IMR-90 (cell line): ENCODE measurements around the gene MEIS2. TPM values are rescaled to one million over a fixed set of nuclear protein-coding genes. Genes with fewer than 3 reads are reported as not detected.
A peak's percentile ranks its signal among the peaks of the same experiment; 100 is the strongest.

Experiments
- ATAC-seq: fragments of 200-7000 bp; cut with Tn5 transposase; 2 replicates; pipeline ENCODE4 v1.9.1; 2020; ENCODE audit warnings: low read depth, mild to moderate bottlenecking, moderate library complexity
- BruUV-seq: library from RNA; stranded (reverse); fragments of 400-500 nt; replicated peaks from 2 replicates; lab custom pipeline; 2021; lab: Mats Ljungman, UMichigan
- CTCF ChIA-PET: fragments of 300-600 bp; formaldehyde crosslinking; extraction: SDS; loops from one replicate; lab custom pipeline; 2021; ENCODE audit warnings: antibody characterized with exemption; lab: Yijun Ruan, JAX
- POLR2A ChIA-PET: fragments of 300-600 bp; sonication (Branson Sonifier 250); formaldehyde crosslinking; loops from one replicate; lab custom pipeline; 2022; ENCODE audit warnings: antibody characterized with exemption; ENCODE audit not compliant: unreplicated experiment; lab: Charles Lee
- DNase-seq: peaks from one replicate; pipeline ENCODE4 v3.0.0; 2013
- H2AFZ ChIP-seq: replicated peaks from 2 replicates; pipeline ENCODE3; 2013; ENCODE audit warnings: low read length, mild to moderate bottlenecking; ENCODE audit not compliant: poor library complexity
- H2AK5ac ChIP-seq: 2 replicates; pipeline ENCODE4 v1.6.1; 2013; ENCODE audit warnings: low read depth, low read length, inconsistent platforms
- H2AK9ac ChIP-seq: replicated peaks from 2 replicates; pipeline ENCODE3; 2013; ENCODE audit warnings: mild to moderate bottlenecking, low read depth, low read length, moderate library complexity; ENCODE audit not compliant: poor library complexity
- H2BK120ac ChIP-seq: 2 replicates; pipeline ENCODE4 v1.6.1; 2013; ENCODE audit warnings: low read depth, low read length, inconsistent platforms
- H2BK15ac ChIP-seq: 3 replicates; pipeline ENCODE4 v1.6.1; 2013; ENCODE audit warnings: low read depth, low read length, inconsistent platforms
- H2BK20ac ChIP-seq: 2 replicates; pipeline ENCODE4 v1.6.1; 2013; ENCODE audit warnings: low read depth, mild to moderate bottlenecking, inconsistent platforms, low read length, moderate library complexity
- H2BK5ac ChIP-seq: 2 replicates; pipeline ENCODE4 v1.6.1; 2013; ENCODE audit warnings: mild to moderate bottlenecking, low read depth, low read length, inconsistent platforms; ENCODE audit not compliant: poor library complexity, severe bottlenecking
- H3K14ac ChIP-seq: replicated peaks from 2 replicates; pipeline ENCODE4 v1.6.1; 2013; ENCODE audit warnings: low read depth, low read length, inconsistent platforms
- H3K18ac ChIP-seq: 2 replicates; pipeline ENCODE4 v1.6.1; 2013; ENCODE audit warnings: low read depth, low read length, control low read depth
- H3K23ac ChIP-seq: 2 replicates; pipeline ENCODE4 v1.6.1; 2013; ENCODE audit warnings: low read depth, low read length, inconsistent platforms
- H3K27ac ChIP-seq: 2 replicates; pipeline ENCODE4 v1.5.1; 2013; ENCODE audit warnings: mild to moderate bottlenecking, control low read depth, low read length; ENCODE audit not compliant: insufficient read depth
- H3K27me3 ChIP-seq: 2 replicates; pipeline ENCODE4 v1.6.1; 2013; ENCODE audit warnings: low read length; ENCODE audit not compliant: control insufficient read depth, insufficient read depth
- H3K36me3 ChIP-seq: 2 replicates; pipeline ENCODE4 v1.6.1; 2013; ENCODE audit warnings: low read length, mixed read lengths; ENCODE audit not compliant: control insufficient read depth, insufficient read depth
- H3K4ac ChIP-seq: 2 replicates; pipeline ENCODE4 v1.6.1; 2013; ENCODE audit warnings: low read depth, low read length, inconsistent platforms
- H3K4me1 ChIP-seq: 2 replicates; pipeline ENCODE4 v1.6.1; 2013; ENCODE audit warnings: low read length, mixed read lengths; ENCODE audit not compliant: control insufficient read depth, insufficient read depth
- H3K4me2 ChIP-seq: 2 replicates; pipeline ENCODE4 v1.6.1; 2013; ENCODE audit warnings: low read depth, mild to moderate bottlenecking, control low read depth, low read length, moderate library complexity
- H3K4me3 ChIP-seq: 2 replicates; pipeline ENCODE4 v1.5.1; 2013; ENCODE audit warnings: low read depth, mild to moderate bottlenecking, control low read depth, low read length, moderate library complexity; ENCODE audit not compliant: insufficient read depth
- H3K56ac ChIP-seq: 2 replicates; pipeline ENCODE4 v1.6.1; 2013; ENCODE audit warnings: low read length, inconsistent platforms; ENCODE audit not compliant: insufficient read depth; ENCODE audit errors: extremely low read depth
- H3K79me1 ChIP-seq, 2 experiments: 2 replicates each; pipeline ENCODE4 v1.6.1; 2013; ENCODE audit warnings: low read length in 2 of 2, inconsistent platforms in 1 of 2, low read depth in 1 of 2
- H3K9ac ChIP-seq: 2 replicates; pipeline ENCODE4 v1.6.1; 2013; ENCODE audit warnings: low read depth, low read length, control low read depth
- H3K9me1 ChIP-seq: 2 replicates; pipeline ENCODE4 v1.6.1; 2013; ENCODE audit warnings: low read length, inconsistent platforms; ENCODE audit not compliant: insufficient read depth
- H3K9me3 ChIP-seq: 2 replicates; pipeline ENCODE4 v1.6.1; 2013; ENCODE audit warnings: low read length; ENCODE audit not compliant: control insufficient read depth, insufficient read depth
- H4K20me1 ChIP-seq: 2 replicates; pipeline ENCODE4 v1.6.1; 2013; ENCODE audit warnings: low read length, inconsistent platforms; ENCODE audit not compliant: insufficient read depth
- H4K5ac ChIP-seq: 2 replicates; pipeline ENCODE4 v1.6.1; 2013; ENCODE audit warnings: mild to moderate bottlenecking, low read depth, low read length, control low read depth
- H4K8ac ChIP-seq, 2 experiments: 2 replicates each; pipeline ENCODE4 v1.6.1; 2013; ENCODE audit warnings: low read depth in 2 of 2, low read length in 2 of 2, control low read depth in 1 of 2, inconsistent platforms in 1 of 2
- H4K91ac ChIP-seq: 2 replicates; pipeline ENCODE4 v1.6.1; 2013; ENCODE audit warnings: low read depth, low read length, inconsistent platforms; ENCODE audit not compliant: insufficient read depth
- CEBPB ChIP-seq: IDR thresholded peaks from 2 replicates; pipeline ENCODE4 v1.6.1; 2012; ENCODE audit warnings: low read depth, low read length, improper control_type of control experiment
- FOS ChIP-seq: fragments of 150-350 bp; IDR thresholded peaks from 2 replicates; pipeline ENCODE4 v1.6.1; 2016; ENCODE audit warnings: low read depth, low read length
- MAFK ChIP-seq: IDR thresholded peaks from 2 replicates; pipeline ENCODE4 v1.6.1; 2012; ENCODE audit warnings: low read depth, low read length, improper control_type of control experiment
- MAZ ChIP-seq: IDR thresholded peaks from 2 replicates; pipeline ENCODE4 v1.6.1; 2012; ENCODE audit warnings: low read depth, mild to moderate bottlenecking, low read length, improper control_type of control experiment, moderate library complexity, borderline replicate concordance
- NFE2L2 ChIP-seq: fragments of 150-350 bp; IDR thresholded peaks from 2 replicates; pipeline ENCODE4 v1.6.1; 2016; ENCODE audit warnings: low read depth, mild to moderate bottlenecking, low read length
- POLR2A ChIP-seq: IDR thresholded peaks from 2 replicates; pipeline ENCODE4 v1.6.1; 2012; ENCODE audit warnings: mild to moderate bottlenecking, low read depth, low read length
- RCOR1 ChIP-seq: IDR thresholded peaks from 2 replicates; pipeline ENCODE4 v1.6.1; 2012; ENCODE audit warnings: mild to moderate bottlenecking, low read length, improper control_type of control experiment; ENCODE audit not compliant: insufficient replicate concordance
- RFX5 ChIP-seq: IDR thresholded peaks from 2 replicates; pipeline ENCODE4 v1.8.0; 2012; ENCODE audit warnings: low read depth, mild to moderate bottlenecking, low read length, moderate library complexity
- SMC3 ChIP-seq: fragments of 150-350 bp; IDR thresholded peaks from 2 replicates; pipeline ENCODE4 v1.6.1; 2016; ENCODE audit warnings: low read depth, mild to moderate bottlenecking, antibody characterized with exemption, low read length, moderate library complexity
- WGBS, 2 experiments: methylation state at CpG; one replicate each; pipeline versions ENCODE4 v1.1.5 to v1.1.7; 2013; ENCODE audit warnings: missing lambda C conversion rate in 2 of 2; ENCODE audit not compliant: insufficient read length in 1 of 2; ENCODE audit errors: extremely low coverage in 2 of 2; 5-methylcytosine and 5-hydroxymethylcytosine counted together
- dilution Hi-C: fragments of 300-500 bp; cut with HindIII; formaldehyde crosslinking; loops from one replicate; pipeline ENCODE4 v1.14.3; 2018; ENCODE audit warnings: low sequenced_read_pairs; ENCODE audit not compliant: unreplicated experiment
- in situ Hi-C: fragments of 300-500 bp; cut with MboI; formaldehyde crosslinking; loops from 3 replicates; pipeline ENCODE4 v1.14.3; 2019; ENCODE audit warnings: low sequenced_read_pairs, inconsistent platforms, mixed read lengths
- intact Hi-C: fragments of 100-400 bp; cut with micrococcal nuclease; formaldehyde crosslinking; loops from 2 replicates; pipeline ENCODE4 v1.10.0; 2022
- polyA plus RNA-seq, 3 experiments: library from polyadenylated mRNA; depleted of rRNA; stranded (reverse); fragments of >200 nt; gene quantifications; 2 replicates each; pipeline ENCODE4 v1.2.3, GENCODE V29; 2012; ENCODE audit warnings: low replicate concordance in 1 of 3
- total RNA-seq: library from RNA; depleted of rRNA; stranded (reverse); fragments of >200 nt; gene quantifications from 2 replicates; pipeline ENCODE4 v1.2.3, GENCODE V29; 2012
- TF ChIP-seq, protein P1 (sequence below): fragments of 150-350 bp; IDR thresholded peaks from 2 replicates; pipeline ENCODE4 v1.6.1; 2016; ENCODE audit warnings: low read depth, mild to moderate bottlenecking, low read length, moderate library complexity, borderline replicate concordance
- TF ChIP-seq, protein P2 (sequence below): conservative IDR thresholded peaks from 2 replicates; pipeline ENCODE4 v1.5.1; 2012; ENCODE audit warnings: mild to moderate bottlenecking, low read depth, low read length, improper control_type of control experiment

The MEIS2 gene
- total and polyA plus RNA-seq, 2 of the 4 experiments (the other 2 are of a cell fraction) = 70.1 to 71.3 TPM

DNA sequence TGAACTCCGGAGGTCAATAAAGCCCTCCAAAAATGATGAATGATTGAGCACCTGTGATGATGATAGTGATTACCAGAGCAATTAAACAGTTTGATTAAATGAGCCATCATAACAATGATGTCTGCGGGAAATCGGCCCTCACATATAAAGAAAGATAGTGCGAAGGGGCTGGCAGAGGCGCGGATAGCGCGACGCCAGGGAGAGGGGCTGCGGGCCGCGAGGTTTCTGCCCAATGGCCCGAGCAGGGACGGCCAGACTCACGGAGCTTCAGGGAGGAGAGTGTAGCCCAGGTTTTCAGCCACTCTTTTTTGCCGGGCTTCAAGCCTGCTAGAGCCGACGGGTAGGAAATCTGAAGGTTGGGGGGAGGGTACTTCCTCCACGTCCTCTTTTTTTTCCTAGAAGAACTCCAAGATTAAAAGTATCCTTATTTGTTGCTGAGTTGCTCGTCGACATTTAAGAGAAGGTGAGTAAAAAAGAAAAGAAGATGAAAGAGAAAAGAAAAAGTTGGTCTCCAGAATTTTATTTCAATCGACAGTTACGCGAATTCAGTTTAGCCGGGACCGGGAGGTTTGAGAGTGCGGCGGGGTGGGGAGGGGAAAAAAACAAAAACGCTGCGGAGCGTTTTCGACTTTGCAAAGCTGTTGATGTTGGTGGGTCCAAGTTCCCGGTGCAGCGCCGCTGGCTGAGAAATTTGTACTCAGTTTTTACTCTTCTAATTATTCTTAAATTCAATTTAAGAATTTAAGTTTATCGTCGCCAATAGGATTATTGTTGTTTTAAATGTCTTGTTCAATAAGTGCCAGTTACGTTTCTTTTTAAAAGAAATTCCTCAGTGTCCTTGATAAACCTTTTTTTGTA lies 2.2 kb upstream of the MEIS2 start:
- H3K27me3 ChIP-seq = no peaks in the 10 kb centered on the region; the same call in 1 of the 2 replicates
- peak overlapping the region; percentile 88 for H3K27ac ChIP-seq
- peak overlapping the region; percentile 41 for H2BK5ac ChIP-seq
- CTCF ChIA-PET = interaction anchor here (0.6 to 0.7 kb wide), 2 partner anchors 32 to 1658 kb away, joined by 3 read pairs; no protein-coding TSS in a partner anchor
- no peaks in the 10 kb centered on the region for H4K20me1 ChIP-seq
- H2AK9ac ChIP-seq = peak overlapping the region; percentile 34
- peak overlapping the region; percentile 11 for H3K18ac ChIP-seq
- ATAC-seq = no peak
- TF ChIP-seq SMC3 (no peak), POLR2A (no peak), RCOR1 (no peak), CEBPB (no peak), FOS (no peak), MAZ (no peak), MAFK (no peak), RFX5 (no peak), NFE2L2 (no peak)
- TF ChIP-seq, protein P1, sequence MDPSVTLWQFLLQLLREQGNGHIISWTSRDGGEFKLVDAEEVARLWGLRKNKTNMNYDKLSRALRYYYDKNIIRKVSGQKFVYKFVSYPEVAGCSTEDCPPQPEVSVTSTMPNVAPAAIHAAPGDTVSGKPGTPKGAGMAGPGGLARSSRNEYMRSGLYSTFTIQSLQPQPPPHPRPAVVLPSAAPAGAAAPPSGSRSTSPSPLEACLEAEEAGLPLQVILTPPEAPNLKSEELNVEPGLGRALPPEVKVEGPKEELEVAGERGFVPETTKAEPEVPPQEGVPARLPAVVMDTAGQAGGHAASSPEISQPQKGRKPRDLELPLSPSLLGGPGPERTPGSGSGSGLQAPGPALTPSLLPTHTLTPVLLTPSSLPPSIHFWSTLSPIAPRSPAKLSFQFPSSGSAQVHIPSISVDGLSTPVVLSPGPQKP = no peak
- TF ChIP-seq, protein P2, sequence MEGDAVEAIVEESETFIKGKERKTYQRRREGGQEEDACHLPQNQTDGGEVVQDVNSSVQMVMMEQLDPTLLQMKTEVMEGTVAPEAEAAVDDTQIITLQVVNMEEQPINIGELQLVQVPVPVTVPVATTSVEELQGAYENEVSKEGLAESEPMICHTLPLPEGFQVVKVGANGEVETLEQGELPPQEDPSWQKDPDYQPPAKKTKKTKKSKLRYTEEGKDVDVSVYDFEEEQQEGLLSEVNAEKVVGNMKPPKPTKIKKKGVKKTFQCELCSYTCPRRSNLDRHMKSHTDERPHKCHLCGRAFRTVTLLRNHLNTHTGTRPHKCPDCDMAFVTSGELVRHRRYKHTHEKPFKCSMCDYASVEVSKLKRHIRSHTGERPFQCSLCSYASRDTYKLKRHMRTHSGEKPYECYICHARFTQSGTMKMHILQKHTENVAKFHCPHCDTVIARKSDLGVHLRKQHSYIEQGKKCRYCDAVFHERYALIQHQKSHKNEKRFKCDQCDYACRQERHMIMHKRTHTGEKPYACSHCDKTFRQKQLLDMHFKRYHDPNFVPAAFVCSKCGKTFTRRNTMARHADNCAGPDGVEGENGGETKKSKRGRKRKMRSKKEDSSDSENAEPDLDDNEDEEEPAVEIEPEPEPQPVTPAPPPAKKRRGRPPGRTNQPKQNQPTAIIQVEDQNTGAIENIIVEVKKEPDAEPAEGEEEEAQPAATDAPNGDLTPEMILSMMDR = no peak
- H2BK15ac ChIP-seq = no peak overlapping the region; the same call in 2 of the 3 replicates
- no TSS peak for BruUV-seq
- H3K4me2 ChIP-seq = peak overlapping the region; percentile 91
- H3K4me1 ChIP-seq = peaks cover 2% of the 10 kb centered on the region; the same call in 1 of the 2 replicates
- H3K4me3 ChIP-seq = peak overlapping the region; percentile 94
- peak overlapping the region; percentile 18; the same call in 1 of the 2 replicates for H3K4ac ChIP-seq
- in situ Hi-C loops = no loop called here
- H3K9ac ChIP-seq = peak overlapping the region; percentile 63
- H2AK5ac ChIP-seq = no peak overlapping the region
- no peaks in the 10 kb centered on the region for H3K36me3 ChIP-seq
- H4K5ac ChIP-seq = peak overlapping the region; percentile 18; the same call in 1 of the 2 replicates
- no peak overlapping the region for H4K91ac ChIP-seq
- 4% methylated on average over 13 of the region's 38 CpGs; no CpG with 5 or more reads in 1 of the 2 experiments for WGBS, 2 experiments
- dilution Hi-C loops = no loop called here
- POLR2A ChIA-PET = interaction anchor here (0.6 kb wide), 2 partner anchors 317 to 347 kb away, joined by 3 read pairs; no protein-coding TSS in a partner anchor
- peak overlapping the region in 1 of 2 experiments; percentile 16; a peak in 2 of 4 replicates for H4K8ac ChIP-seq
- H3K9me1 ChIP-seq = no peaks in the 10 kb centered on the region
- intact Hi-C loops = loop anchor here (10.0 kb wide), 3 partner anchors 598 to 1578 kb away; no protein-coding TSS in a partner anchor
- 0 out of 2 replicates have a peak overlapping the region, but pooled peaks have one; percentile 7 for H2BK20ac ChIP-seq
- peak overlapping the region; percentile 29; the same call in 1 of the 2 replicates for H2BK120ac ChIP-seq
- DNase-seq = peak; percentile 33
- H3K56ac ChIP-seq = peak overlapping the region; percentile 39; the same call in 1 of the 2 replicates
- peaks cover 0 to 25% of the 10 kb centered on the region in 2 experiments; a peak in 3 of 4 replicates for H3K79me1 ChIP-seq
- H3K14ac ChIP-seq = peak overlapping the region; percentile 46; the same call in 1 of the 2 replicates
- H3K9me3 ChIP-seq = no peaks in the 10 kb centered on the region
- H2AFZ ChIP-seq = peak overlapping the region; percentile 84
- H3K23ac ChIP-seq = peak overlapping the region; percentile 6
